ENCODE measurements around the gene INHA.

INHA gene

DNA sequence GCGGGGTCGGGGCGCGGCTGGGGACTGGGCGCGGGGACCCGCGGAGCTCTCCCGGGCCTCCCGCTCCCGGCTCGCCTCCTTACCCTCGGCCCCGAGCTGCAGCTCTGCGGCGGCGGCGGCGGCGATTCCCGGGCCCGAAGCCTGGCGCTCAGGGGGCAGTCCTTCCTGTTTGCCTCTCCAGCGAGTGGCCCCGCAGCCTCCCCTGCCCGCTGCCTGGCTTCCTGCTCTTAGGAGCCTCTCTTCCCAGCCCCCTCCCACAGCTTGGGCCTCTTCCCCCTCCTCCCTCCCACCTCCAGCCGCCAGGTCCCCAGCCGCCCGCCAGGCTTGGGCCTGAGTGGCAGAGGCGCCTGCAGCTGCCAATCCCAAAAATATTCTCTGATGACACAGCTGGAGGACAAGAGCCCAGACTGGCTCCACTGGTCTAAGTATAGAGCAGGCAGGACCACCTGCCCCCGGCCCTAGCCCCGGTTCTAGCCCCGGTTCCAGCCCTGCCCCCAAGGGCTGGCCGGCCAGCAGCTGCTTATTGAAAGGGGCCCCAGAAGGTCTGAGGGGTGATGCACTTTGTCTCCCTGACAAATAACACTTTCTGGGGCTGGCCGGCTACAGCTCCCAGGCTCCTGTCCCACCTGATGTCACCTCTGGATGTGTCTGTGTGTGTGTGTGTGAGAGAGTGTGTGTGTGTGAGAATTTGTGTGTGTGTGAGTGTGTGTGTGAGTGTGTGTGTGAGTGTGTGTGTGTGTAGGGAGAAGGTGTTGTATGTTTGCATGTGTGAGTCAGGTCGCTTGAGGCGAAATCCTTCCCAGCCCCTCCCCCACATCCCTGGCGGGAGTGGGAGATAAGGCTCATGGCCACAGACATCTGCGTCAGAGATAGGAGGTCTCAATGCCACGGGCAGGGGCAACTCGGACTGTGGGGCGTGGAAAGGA, 536 bp upstream of the INHA start, which contains the start of gene OBSL1:
OBSL1 (minus strand) TSS at position 229 of the 926 bp plus-strand sequence. CDS start 307 bp downstream, outside the sequence.
- DNase-seq (ENCODE audit: low read depth), result peak; percentile 34
- H3K4me3 ChIP-seq (ENCODE audit: low read depth, low read length), result peak within 1 kb of the TSS; percentile 58
- TF ChIP-seq, protein P1, sequence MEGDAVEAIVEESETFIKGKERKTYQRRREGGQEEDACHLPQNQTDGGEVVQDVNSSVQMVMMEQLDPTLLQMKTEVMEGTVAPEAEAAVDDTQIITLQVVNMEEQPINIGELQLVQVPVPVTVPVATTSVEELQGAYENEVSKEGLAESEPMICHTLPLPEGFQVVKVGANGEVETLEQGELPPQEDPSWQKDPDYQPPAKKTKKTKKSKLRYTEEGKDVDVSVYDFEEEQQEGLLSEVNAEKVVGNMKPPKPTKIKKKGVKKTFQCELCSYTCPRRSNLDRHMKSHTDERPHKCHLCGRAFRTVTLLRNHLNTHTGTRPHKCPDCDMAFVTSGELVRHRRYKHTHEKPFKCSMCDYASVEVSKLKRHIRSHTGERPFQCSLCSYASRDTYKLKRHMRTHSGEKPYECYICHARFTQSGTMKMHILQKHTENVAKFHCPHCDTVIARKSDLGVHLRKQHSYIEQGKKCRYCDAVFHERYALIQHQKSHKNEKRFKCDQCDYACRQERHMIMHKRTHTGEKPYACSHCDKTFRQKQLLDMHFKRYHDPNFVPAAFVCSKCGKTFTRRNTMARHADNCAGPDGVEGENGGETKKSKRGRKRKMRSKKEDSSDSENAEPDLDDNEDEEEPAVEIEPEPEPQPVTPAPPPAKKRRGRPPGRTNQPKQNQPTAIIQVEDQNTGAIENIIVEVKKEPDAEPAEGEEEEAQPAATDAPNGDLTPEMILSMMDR (IDR thresholded peaks at IDR 0.05; ENCODE audit: low read depth, low read length, missing control alignments), result no peak
- in situ Hi-C loops (cut with HindIII; ENCODE audit: low sequenced_read_pairs), result no loop called here

DNA sequence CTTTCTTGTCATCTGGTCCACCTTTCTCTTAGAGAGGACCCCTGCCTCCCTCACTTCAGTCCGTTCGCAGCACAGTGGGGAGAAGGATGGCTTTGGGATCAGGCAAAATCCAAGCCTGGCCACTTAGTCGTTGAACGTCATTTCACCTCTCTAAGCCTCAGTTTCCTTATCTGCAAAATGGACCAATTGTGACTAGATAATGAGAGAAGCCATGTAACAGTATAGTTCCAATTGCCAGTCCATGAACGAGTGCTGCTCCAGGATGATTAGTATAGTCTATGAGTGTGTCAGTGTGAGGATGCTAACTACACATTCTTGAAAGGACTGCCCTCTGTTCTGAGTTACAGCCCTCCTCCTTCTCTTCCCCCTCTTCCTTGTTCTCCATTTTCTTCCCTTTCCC, 1.1 kb downstream of the INHA start:
- H3K4me3 ChIP-seq (ENCODE audit: low read depth, low read length), result no peak overlapping the region
- in situ Hi-C loops (cut with HindIII; ENCODE audit: low sequenced_read_pairs), result no loop called here
- TF ChIP-seq, protein P1 (IDR thresholded peaks at IDR 0.05; ENCODE audit: low read depth, low read length, missing control alignments), result no peak
- DNase-seq (ENCODE audit: low read depth), result no peak

DNA sequence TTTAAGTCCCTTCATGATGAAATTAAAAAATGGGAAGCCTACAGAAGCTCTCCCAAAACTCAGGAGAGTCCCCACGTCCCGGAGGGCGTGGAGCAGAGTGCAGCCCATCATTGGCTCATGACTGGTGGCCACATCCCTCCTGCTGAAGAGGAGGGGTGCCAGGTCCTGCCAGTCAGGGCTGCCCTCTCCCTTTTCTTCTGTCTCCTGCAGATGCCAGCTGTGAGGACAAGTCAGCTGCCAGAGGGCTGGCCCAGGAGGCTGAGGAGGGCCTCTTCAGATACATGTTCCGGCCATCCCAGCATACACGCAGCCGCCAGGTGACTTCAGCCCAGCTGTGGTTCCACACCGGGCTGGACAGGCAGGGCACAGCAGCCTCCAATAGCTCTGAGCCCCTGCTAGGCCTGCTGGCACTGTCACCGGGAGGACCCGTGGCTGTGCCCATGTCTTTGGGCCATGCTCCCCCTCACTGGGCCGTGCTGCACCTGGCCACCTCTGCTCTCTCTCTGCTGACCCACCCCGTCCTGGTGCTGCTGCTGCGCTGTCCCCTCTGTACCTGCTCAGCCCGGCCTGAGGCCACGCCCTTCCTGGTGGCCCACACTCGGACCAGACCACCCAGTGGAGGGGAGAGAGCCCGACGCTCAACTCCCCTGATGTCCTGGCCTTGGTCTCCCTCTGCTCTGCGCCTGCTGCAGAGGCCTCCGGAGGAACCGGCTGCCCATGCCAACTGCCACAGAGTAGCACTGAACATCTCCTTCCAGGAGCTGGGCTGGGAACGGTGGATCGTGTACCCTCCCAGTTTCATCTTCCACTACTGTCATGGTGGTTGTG, 2.6 kb downstream of the INHA start:
- no peak for DNase-seq (ENCODE audit: low read depth)
- H3K4me3 ChIP-seq (ENCODE audit: low read depth, low read length), result no peak overlapping the region
- in situ Hi-C loops (cut with HindIII; ENCODE audit: low sequenced_read_pairs), result no loop called here
- TF ChIP-seq, protein P1 (IDR thresholded peaks at IDR 0.05; ENCODE audit: low read depth, low read length, missing control alignments), result no peak

DNA sequence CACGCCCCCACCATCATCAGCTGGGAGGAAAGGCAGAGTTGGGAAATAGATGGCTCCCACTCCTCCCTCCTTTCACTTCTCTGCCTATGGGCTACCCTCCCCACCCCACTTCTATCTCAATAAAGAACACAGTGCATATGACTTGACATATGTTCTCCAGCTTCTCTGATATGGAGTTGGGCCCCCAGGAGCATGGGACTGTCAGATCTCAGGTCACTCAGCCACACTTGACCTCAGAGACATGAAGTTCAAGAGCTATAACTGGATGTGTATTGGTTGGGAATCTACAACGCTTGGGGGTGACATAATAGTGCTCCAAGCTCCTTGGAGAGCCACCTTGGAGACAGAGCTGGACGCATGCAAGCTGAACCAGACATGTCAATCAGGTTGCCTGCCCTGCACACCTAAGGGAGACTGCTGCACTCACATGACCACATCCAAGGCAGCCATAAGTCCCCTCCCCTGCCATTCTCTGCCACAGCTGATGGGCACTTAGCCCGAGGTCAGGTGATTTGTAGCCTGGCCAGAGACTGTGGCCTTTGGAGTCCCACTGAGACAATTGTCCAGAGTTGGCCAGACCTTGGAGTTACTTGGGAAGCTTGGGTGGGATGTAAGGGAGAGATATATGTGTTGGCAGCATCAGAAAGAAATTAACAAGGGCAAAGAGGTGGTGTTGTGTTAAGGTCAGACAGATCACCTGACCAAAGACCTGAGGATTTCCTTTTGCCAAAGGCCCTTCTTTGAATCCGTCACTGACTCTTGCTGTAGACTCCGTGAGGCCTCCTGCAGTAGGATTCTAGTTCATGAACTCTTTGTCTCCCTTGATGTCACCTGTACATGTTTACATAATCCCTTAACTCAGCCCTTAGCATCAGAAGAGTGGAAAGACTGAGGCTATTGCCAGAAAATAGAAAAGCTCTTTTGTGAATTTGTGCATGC, 3.7 kb downstream of the INHA start:
- DNase-seq (ENCODE audit: low read depth), result no peak
- TF ChIP-seq, protein P1 (IDR thresholded peaks at IDR 0.05; ENCODE audit: low read depth, low read length, missing control alignments), result no peak
- in situ Hi-C loops (cut with HindIII; ENCODE audit: low sequenced_read_pairs), result no loop called here
- no peak overlapping the region for H3K4me3 ChIP-seq (ENCODE audit: low read depth, low read length)

DNA sequence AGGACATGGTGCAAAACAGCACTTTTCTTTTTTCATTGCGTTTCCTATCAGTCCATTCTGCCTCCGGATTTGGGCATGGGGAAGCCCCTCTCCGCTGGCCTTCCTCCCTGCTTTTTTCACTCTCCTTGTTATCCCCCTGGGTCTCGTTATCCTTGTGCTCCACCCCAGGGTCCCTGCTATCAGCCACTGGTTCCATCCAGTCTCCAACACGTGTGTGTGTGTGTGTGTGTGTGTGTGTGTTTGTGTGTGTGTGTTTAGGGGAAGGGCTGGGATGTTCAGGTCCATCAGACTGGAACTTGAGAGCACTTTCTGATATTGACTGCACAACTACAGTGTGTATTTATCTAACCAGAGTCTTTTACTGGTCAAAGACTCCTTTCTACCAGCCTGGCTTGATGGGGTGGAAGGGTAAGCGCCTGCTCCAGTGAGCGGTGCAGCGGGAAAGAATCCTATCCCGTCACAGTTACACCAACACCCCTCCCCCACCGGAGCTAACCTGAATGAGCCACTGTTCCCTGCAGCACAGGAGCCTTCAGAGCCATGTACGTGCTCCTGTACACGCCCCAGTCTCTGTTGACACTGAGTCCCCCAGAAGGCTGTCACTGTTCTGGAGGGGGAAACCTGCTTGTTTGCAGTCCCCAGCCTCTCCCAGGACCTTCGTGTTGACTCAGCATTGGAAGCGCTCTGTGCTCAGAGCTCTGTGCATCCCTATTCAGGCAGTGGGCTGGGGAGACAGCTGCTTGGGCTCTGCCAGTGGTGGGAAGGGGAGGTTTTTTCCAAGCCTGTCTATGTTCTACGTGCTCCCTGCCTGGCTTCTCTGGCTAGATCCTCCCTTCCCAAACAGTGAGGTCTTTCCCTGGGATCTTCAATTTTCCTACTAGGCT, 4.6 kb downstream of the INHA start:
- TF ChIP-seq, protein P1 (IDR thresholded peaks at IDR 0.05; ENCODE audit: low read depth, low read length, missing control alignments), result no peak
- no peak overlapping the region for H3K4me3 ChIP-seq (ENCODE audit: low read depth, low read length)
- DNase-seq (ENCODE audit: low read depth), result no peak
- in situ Hi-C loops (cut with HindIII; ENCODE audit: low sequenced_read_pairs), result no loop called here
